Posterior cingulate gyrus (tissue), 11 donors: Measurements from ENCODE around the gene LDLRAD4.

ENCODE experiments used
- DNase-seq, 10 donors: peaks; one replicate each; pipeline versions ENCODE4 v3.0.0 to v3.0.0-alpha.2; 2020 to 2021; ENCODE audit warnings: mixed read lengths in 3 of 10
- intact Hi-C: fragments of 100-400 bp; cut with DNase I; formaldehyde crosslinking; loops from one replicate; pipeline ENCODE4 v1.15.1; 2023

The LDLRAD4 gene

DNA sequence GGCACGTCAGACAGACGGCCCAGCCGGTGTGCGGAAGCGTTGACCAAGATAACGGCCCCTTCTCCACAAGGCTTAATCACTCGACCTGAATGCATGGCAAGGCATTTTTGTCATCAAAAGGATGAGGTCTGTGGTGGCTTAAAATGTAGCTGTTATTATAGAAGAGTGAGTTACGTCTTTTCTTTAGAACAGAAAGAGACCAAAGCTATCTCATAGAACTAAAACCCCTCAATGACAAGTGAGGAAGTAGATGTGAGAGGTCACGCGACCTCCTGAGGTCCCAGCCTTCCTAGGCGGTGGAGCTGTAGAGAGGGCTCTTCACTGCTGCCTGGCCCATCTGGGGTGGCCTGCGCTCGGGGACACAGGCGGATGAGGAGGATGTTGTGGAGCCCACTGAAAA, 75.7 kb downstream of the LDLRAD4 start:
- peak in 1 of 10 donors; percentile 32 for DNase-seq
- intact Hi-C loops: loop anchor here (10.0 kb wide), 1 partner anchor 60 kb away; no protein-coding TSS in a partner anchor

GRCh38 chr18:13295894-13296293, 77.3 kb downstream of the LDLRAD4 start:
- peak in 1 of 10 donors; percentile 55 for DNase-seq
- intact Hi-C loops: loop anchor here (10.0 kb wide), 1 partner anchor 61 kb away; no protein-coding TSS in a partner anchor

DNA sequence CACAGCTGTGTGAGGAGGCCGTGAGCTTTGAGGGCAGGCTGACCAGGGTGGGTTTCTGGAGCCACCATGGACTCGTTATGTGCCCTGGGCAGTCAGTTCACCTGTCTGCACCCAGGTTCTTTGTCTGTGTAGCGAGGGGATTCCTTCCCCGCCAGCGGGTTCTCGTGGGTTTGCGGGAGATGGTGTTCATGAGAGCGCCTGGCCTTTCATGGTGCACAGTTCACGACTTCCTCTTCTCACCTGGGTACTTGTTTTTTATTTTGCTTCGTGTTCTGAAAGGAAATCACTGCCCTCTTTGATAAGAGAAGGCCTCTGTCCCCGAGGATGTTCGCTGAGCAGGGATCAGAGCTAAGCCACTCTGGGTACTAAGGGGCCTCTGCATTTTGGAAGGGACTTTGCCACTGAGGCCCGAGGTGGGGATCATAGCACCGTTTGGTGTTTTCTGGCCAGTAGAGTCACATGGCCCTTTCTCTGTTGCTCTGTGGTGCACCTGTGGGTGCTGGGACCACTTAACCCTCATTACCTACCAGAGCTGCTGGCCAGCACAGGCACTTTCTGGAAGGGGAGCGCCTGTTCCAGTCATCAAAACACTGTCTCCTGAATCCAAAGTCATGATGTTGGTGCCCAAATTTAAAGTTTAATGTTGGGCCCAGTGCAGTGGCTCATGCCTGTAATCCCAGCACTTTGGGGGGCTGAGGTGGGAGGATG, 78.5 kb downstream of the LDLRAD4 start:
- peak in 1 of 10 donors; percentile 41 for DNase-seq
- intact Hi-C loops: loop anchor here (10.0 kb wide), 1 partner anchor 62 kb away; no protein-coding TSS in a partner anchor

DNA sequence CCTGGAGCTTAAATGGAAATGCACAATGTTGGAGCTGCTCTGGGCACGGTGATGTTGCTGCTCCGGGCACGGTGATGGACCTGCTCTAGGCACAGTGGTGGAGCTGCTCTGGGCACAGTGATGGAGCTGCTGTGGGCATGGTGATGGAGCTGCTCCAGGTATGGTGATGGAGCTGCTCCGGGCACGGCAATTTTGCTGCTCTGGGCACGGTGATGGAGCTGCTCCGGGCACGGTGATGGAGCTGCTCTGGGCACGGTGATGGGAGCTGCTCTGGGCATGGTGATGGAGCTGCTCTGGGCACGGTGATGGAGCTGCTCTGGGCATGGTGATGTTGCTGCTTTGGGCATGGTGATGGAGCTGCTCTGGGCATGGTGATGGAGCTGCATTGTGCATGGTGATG, 79.7 kb downstream of the LDLRAD4 start:
- DNase-seq: peak in 1 of 10 donors; percentile 79
- intact Hi-C loops: loop anchor here (10.0 kb wide), 1 partner anchor 63 kb away; no protein-coding TSS in a partner anchor

DNA sequence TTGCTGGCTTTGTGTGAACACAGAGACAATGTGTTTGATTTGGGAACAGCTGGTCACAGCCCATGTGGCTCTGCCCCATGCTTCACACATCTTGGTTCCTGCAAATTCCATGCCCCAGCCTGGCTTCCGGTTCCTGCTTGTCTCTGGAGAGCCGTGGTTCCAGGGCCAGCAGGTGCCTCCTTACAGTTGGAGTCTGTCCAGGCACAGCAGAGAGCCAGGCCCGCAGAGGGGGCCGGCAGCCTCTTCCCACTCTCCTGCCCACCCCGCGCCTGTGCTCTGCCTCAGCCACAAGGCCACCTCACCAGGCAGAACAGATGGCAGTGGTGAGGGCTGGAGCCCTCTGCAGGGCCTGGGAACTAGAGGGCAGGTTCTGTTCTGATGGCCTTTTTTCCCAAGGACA, 81.5 kb downstream of the LDLRAD4 start:
- peak in 2 of 10 donors; percentile 80 to 83 for DNase-seq
- intact Hi-C loops: no loop called here

DNA sequence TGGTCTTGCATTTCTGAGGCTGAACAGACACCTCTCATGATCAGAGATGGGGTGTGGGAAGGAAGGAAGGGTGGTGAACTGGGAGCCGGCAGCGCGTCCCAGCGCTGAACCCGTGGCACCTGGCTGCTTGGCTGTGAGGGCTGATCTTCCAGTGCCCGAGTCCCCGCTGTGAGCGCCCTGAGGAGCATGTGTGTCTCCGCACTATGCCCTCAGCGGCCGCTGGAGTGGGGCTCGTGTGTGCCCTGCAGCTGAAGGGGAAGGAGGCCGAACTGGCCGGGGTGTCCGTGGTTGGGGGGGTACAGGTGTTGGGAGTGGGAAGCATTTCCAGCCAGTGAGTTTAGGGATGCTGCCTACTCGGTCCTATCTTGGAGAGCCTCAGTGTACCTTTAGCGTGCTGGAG, 82.2 kb downstream of the LDLRAD4 start:
- intact Hi-C loops: no loop called here
- peak in 1 of 10 donors; percentile 79 for DNase-seq

GRCh38 chr18:13302040-13302439, 83.5 kb downstream of the LDLRAD4 start:
- peak in 2 of 10 donors; percentile 29 to 55 for DNase-seq

DNA sequence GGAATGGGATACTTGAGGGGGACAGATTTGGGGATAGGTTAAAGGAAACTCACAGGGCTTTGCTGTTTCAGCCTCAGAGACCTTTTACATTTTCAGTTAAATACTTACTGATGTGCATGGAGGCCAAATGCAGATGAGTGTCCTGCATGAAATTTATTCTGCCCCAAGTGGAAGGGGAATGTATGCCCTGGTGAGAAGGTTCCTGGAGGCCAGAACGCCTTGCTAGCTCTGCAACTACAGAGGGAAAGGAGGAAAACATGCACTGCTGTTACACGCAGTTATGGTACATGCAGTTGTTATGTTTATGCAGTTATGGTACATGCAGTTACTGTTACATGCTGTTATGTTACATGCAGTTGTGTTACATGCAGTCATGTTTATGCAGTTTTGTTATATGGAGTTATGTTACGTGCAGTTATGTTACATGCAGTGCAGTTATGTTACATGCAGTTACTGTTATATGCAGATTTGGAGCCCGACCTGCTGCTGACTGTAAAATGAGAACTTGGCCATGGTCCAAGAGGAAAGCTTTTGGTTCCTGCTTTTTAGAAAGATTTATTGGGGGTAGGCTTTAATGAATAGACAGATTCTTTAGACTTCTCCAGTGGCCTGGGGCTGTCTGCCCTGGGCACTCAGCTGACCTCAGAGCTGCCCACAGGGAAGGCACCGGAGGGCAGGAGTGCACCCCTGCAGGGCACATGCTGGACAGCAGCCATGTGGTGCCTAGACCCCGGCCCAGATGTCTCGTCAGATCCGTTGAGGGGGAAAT, 84.1 kb downstream of the LDLRAD4 start:
- intact Hi-C loops: no loop called here
- peak in 1 of 10 donors; percentile 69 for DNase-seq

More at GRCh38 chr18:13302040-13302439, 83.5 kb downstream of the LDLRAD4 start:
- intact Hi-C loops: no loop called here

DNA sequence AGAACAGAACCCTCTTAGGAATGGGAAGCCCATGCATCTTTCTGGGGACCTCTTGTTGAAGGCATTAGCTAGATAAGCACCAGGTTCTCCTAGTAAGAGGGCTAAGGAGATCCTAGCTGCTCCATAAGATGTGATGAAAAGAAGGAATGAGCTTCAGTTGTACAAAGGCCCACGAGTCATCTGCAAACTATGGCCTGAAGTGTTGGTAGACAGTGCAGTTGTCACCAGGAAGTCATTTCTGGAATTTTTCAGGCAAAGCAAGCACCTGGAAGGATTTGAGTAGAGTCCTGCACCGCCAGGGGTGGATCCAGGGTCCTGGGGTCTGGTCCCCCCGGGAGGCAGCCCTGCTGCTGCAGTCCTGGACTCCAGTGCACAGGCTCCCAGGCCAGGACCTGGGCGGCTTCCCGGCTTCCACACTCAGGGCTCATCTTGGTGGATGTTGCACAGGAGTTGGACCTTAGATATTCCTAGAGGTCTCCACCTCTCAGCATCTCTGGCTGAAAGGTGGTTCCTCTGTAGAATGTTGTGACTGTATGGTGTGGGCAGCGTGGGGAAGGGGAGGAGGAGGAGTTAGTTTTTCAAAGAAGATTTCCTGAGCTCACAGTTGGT, 85.3 kb downstream of the LDLRAD4 start:
- intact Hi-C loops: no loop called here
- no peak for DNase-seq

GRCh38 chr18:13305301-13305700, 86.7 kb downstream of the LDLRAD4 start:
- intact Hi-C loops: no loop called here
- DNase-seq: no peak

DNA sequence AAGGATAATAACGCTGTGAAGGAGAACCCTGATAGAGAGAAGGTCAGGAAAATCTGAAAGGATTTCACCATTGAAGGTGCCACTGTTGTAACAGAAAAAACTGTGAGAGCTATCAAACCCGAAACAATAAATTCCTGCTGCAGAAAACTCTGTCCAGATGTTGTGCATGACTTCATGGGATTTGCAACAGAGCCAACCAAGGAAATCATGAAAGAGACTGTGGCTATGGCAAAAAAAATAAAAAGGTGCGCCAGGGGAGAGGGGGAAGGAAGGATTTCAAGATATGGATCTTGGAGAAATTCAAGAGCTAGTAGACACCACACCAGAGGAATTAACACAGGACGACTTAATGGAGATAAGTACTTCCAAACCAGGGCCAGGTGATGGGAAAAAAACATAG, 88.0 kb downstream of the LDLRAD4 start:
- no peak for DNase-seq
- intact Hi-C loops: no loop called here

DNA sequence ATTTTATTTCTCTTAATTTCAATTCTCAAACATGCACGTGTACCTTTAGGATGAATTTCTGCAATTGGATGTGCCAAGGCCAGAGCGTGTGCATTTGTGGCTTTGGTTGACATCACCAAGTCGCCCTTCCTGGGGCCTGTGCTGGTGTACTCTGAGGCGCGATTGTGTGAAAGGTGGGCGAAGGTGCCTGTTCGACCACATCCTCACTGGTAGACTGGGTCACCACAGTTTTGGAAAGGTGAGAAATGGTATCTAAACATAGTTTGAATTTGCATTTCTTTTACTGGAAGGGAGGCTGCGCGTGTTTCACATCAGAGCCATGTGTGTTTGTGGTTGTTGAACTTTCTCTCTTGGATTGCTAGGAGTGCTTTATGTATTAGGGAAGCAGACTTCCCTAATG, 89.8 kb downstream of the LDLRAD4 start:
- intact Hi-C loops: no loop called here
- DNase-seq: no peak

- intact Hi-C loops: no loop called here
- DNase-seq: no peak
Observed at GRCh38 chr18:13309031-13309747, 90.6 kb downstream of the LDLRAD4 start.

GRCh38 chr18:13309748-13310670, 91.4 kb downstream of the LDLRAD4 start:
- intact Hi-C loops: no loop called here
- DNase-seq: no peak

DNA sequence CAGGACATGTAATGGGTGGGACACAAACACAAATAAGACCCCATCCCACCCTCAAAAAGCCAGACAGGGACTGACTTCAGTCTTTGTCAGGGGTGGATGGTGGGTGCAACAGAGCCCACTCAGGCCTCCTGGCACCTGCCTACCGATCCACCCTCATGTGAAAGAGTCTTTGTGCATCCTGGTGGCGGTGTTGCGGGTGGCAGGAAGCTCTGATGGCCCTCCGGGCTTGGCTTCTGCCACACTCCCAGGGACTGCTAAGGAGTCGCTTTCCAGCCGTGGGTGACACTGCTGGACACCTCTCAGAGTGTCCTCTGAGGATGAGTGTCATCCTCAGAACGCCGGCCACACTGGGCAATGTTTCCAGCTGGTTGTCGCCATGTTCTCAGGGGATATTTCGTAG, 92.6 kb downstream of the LDLRAD4 start:
- no peak for DNase-seq
- intact Hi-C loops: no loop called here

DNA sequence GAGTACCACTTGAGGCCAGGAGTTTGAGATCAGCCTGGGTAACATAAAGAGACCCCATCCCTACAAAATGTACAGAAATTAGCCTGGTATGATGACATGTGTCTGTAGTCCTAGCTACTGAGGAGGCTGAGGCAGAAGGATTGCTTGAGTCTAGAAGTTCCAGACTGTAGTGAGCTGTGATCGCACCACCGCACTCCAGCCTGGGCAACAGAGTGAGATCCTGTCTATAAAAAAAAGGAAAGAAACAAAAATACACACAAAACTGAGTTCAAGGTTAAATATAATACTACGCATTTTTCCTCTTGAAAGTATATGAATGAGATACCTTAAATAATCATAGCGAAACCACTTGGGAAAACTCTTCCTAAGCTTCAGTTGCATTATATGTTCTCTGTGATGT, 94.0 kb downstream of the LDLRAD4 start:
- DNase-seq: no peak
- intact Hi-C loops: no loop called here

DNA sequence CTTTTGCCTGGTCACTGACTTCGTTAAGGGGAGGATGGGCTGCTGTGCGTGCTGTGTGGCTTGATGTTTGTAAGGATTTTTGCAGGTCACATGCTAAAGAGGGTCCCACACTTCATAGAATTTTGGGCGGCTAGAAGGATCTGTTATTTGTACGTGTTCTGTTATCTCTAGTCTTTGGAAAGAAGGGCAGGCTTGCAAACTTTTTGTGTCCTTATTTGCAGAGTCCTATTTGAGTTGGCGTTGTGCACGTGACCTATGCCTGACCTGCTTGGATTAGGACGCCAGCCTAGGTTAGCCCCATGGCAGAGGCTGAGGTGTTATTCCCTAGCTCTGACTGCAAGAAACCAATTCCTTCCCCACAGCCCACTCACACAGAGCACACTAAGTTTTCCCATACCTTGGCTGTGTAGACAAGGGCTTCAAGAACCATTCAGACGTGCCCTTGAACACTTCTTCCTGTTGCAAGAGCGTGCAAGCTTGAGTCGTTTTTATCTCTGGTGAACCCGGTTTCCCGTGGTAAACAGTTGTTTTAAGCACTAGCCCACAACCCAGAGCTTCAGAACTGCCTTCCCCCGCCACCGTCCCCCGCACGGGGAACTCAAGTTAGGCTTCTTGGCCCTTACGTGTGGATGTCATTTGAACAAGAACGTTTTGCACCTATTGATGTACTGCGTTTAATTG, 94.6 kb downstream of the LDLRAD4 start:
- intact Hi-C loops: no loop called here
- DNase-seq: no peak

GRCh38 chr18:13315000-13315399, 96.4 kb downstream of the LDLRAD4 start:
- intact Hi-C loops: no loop called here
- no peak for DNase-seq

GRCh38 chr18:13316063-13316462, 97.5 kb downstream of the LDLRAD4 start:
- intact Hi-C loops: no loop called here
- DNase-seq: no peak
